GM12878 (cell line): ENCODE data around the gene ALDH1A1.

Experiments
- ATF2 ChIP-seq: IDR thresholded peaks from 2 replicates; pipeline ENCODE4 v1.6.1; 2012; ENCODE audit warnings: low read length, inconsistent platforms
- CHD2 ChIP-seq: IDR thresholded peaks from 2 replicates; pipeline ENCODE4 v1.6.1; 2011; ENCODE audit warnings: low read depth, low read length, improper control_type of control experiment, borderline replicate concordance
- MTA3 ChIP-seq: IDR thresholded peaks from 2 replicates; pipeline ENCODE4 v1.6.1; 2012; ENCODE audit warnings: low read length, inconsistent platforms, borderline replicate concordance
- NFYB ChIP-seq: IDR thresholded peaks from 2 replicates; pipeline ENCODE4 v1.6.1; 2011; ENCODE audit warnings: low read depth, mild to moderate bottlenecking, low read length, improper control_type of control experiment, moderate library complexity; ENCODE audit not compliant: insufficient read depth
- NR2C1 ChIP-seq: fragments of 450-650 bp; IDR thresholded peaks from 2 replicates; pipeline ENCODE4 v1.6.1; 2017; ENCODE audit warnings: antibody characterized with exemption, mild to moderate bottlenecking, moderate library complexity
- POLR2A ChIP-seq: IDR thresholded peaks from 2 replicates; pipeline ENCODE4 v1.6.1; 2011; ENCODE audit warnings: low read depth, mild to moderate bottlenecking, low read length
- REST ChIP-seq: IDR thresholded peaks from 2 replicates; pipeline ENCODE4 v1.6.1; 2012; ENCODE audit warnings: mild to moderate bottlenecking, low read depth, low read length
- TAF1 ChIP-seq: IDR thresholded peaks from 2 replicates; pipeline ENCODE4 v1.6.1; 2011; ENCODE audit warnings: mild to moderate bottlenecking, low read depth, low read length, borderline replicate concordance

- TF ChIP-seq TAF1, result no peak
- TF ChIP-seq REST, result no peak
- no peak for TF ChIP-seq NR2C1
- TF ChIP-seq POLR2A, result no peak
- no peak for TF ChIP-seq MTA3
- no peak for TF ChIP-seq NFYB
- TF ChIP-seq CHD2, result no peak
- no peak for TF ChIP-seq ATF2
Observed at GRCh38 chr9:72921888-72922654, 30.8 kb downstream of the ALDH1A1 start.
